Adrenal gland (tissue), 5 donors: ENCODE measurements around the gene CIDEC.
A peak's percentile ranks its signal among the peaks of the same experiment; 100 is the strongest.

ENCODE experiments used
- CTCF ChIP-seq, 6 experiments: fragments of 450-650 bp in 4 of 6; fragments of 200-600 bp in 2 of 6; sonication (generic) in 1 of 6; IDR thresholded peaks; 1 replicate in 5 of 6; 2 replicates in 1 of 6; pipeline versions ENCODE4 v1.5.1 to v1.8.0; 2016 to 2021; ENCODE audit warnings: antibody characterized with exemption in 6 of 6, mild to moderate bottlenecking in 2 of 6, moderate library complexity in 1 of 6
- POLR2A ChIP-seq, 2 donors: fragments of 450-650 bp; IDR thresholded peaks; one replicate each; pipeline ENCODE4 v1.6.1; 2017; ENCODE audit warnings: antibody characterized with exemption in 2 of 2, mild to moderate bottlenecking in 2 of 2, moderate library complexity in 1 of 2
- donor health status: DM: no; HTN: no; CAD: no.

- TF ChIP-seq CTCF (IDR thresholded peaks at IDR 0.05) (peak; percentile 16 to 37 (median 30)), POLR2A (IDR thresholded peaks at IDR 0.05) (no peak)
Observed at GRCh38 chr3:9820946-9821345, 59.1 kb downstream of the CIDEC start.
